Ovary (tissue), 9 donors: ENCODE results near the gene SPINT2. TPM values are rescaled to one million over a fixed set of nuclear protein-coding genes. Genes with fewer than 3 reads are reported as not detected.

Experiments used
- DNase-seq, 5 donors: peaks; one replicate each; pipeline ENCODE4 v3.0.0-alpha.2; 2019 to 2020
- H3K27ac ChIP-seq, 2 donors: fragments of 200-600 bp; one replicate each; pipeline versions ENCODE4 v1.5.1 to v1.8.0; 2019 to 2022
- H3K27me3 ChIP-seq: fragments of 200-600 bp; one replicate; pipeline ENCODE4 v1.8.0; 2022
- H3K36me3 ChIP-seq: fragments of 200-600 bp; sonication (generic); one replicate; pipeline ENCODE4 v1.5.1; 2019
- H3K4me1 ChIP-seq: one replicate; pipeline ENCODE4 v1.8.1; 2013; ENCODE audit warnings: mild to moderate bottlenecking, moderate library complexity; ENCODE audit not compliant: insufficient read depth
- H3K4me3 ChIP-seq: fragments of 200-600 bp; sonication (generic); one replicate; pipeline ENCODE4 v1.5.1; 2017
- H3K9me3 ChIP-seq, 2 donors: fragments of 200-600 bp in 1 of 2; sonication (generic) in 1 of 2; one replicate each; pipeline versions ENCODE4 v1.5.1 to v1.8.1; 2013 to 2019; ENCODE audit warnings: mild to moderate bottlenecking in 1 of 2, moderate library complexity in 1 of 2
- CTCF ChIP-seq, 3 donors: fragments of 450-650 bp in 2 of 3; fragments of 200-600 bp in 1 of 3; IDR thresholded peaks; one replicate each; pipeline versions ENCODE4 v1.5.1 to v1.8.0; 2016 to 2022; ENCODE audit warnings: antibody characterized with exemption in 3 of 3, mild to moderate bottlenecking in 1 of 3
- EP300 ChIP-seq: sonication (generic); formaldehyde crosslinking; IDR thresholded peaks from one replicate; pipeline ENCODE4 v1.6.1; 2017; ENCODE audit warnings: antibody characterized with exemption
- POLR2A ChIP-seq: fragments of 450-650 bp; IDR thresholded peaks from one replicate; pipeline ENCODE4 v1.6.1; 2017; ENCODE audit warnings: antibody characterized with exemption, mild to moderate bottlenecking, moderate library complexity
- WGBS, 3 donors: extraction: QIAGEN DNeasy Blood & Tissue Kit in 1 of 3; methylation state at CpG; one replicate each; pipeline versions ENCODE4 v1.1.5 to v1.1.7; 2013 to 2017; 5-methylcytosine and 5-hydroxymethylcytosine counted together
- intact Hi-C, 4 donors: fragments of 100-400 bp; cut with DNase I; formaldehyde crosslinking; loops; one replicate each; pipeline versions ENCODE4 v1.11.0 to v1.15.1; 2022 to 2023
- polyA plus RNA-seq, 2 donors: library from polyadenylated mRNA; stranded (reverse); fragments of 200-250 nt in 1 of 2; fragments of 350-450 nt in 1 of 2; fragmentation: Illumina TruSeq in 1 of 2; extraction: RNeasy Lipid Tissue Mini Kit (QIAGEN cat#74804) in 1 of 2; gene quantifications; one replicate each; pipeline ENCODE4 v1.2.3, GENCODE V29; 2013 to 2014
- total RNA-seq, 7 donors: library from RNA; depleted of rRNA in 2 of 7; stranded (reverse); fragments of >200 nt in 2 of 7; fragmentation: NEBNext Ultra II Directional in 3 of 7; extraction: Animal tissue kit (Norgen Biotek cat#: 25700) in 3 of 7; gene quantifications; one replicate each; pipeline versions ENCODE4 v1.1.0 to v1.2.4, GENCODE V29; 2016 to 2023
- donor health status: DM: no; HTN: no; CAD: no; lungs with moderate emphysema.
- donor health status: DM: no; HTN: no; CAD: no.
- donor health status: Bipolar disorder and iron deficiency.
- donor health status: DM: yes; HTN: yes; CAD: no.
- donor health status: DM: no; HTN: no; CAD: no.
- donor health status: DM: yes; HTN: yes; CAD: no.

The SPINT2 gene
- total and polyA plus RNA-seq, 9 donors: 71.5 to 556 (median 117) TPM

GRCh38 chr19:38219221-38219620 lies 45.2 kb upstream of the SPINT2 start:
- Histone ChIP-seq H3K4me3 (no peak overlapping the region), H3K36me3 (no peaks in the 10 kb centered on the region), H3K27me3 (no peaks in the 10 kb centered on the region), H3K27ac (no peak overlapping the region), H3K4me1 (no peaks in the 10 kb centered on the region), H3K9me3 (no peaks in the 10 kb centered on the region)
- intact Hi-C loops: loop anchor here in 1 of 4 donors (10.0 kb wide), 1 partner anchor 304 kb away; no protein-coding TSS in a partner anchor
- no peak for TF ChIP-seq CTCF (IDR thresholded peaks at IDR 0.05)
- TF ChIP-seq EP300: no peak
- no peak for TF ChIP-seq POLR2A
- 90 to 96% (median 93%) methylated on average over 10 of the region's 10 CpGs for WGBS, 3 donors
- no peak for DNase-seq

GRCh38 chr19:38221421-38221820 lies 43.0 kb upstream of the SPINT2 start:
- Histone ChIP-seq H3K9me3 (no peaks in the 10 kb centered on the region), H3K4me3 (no peak overlapping the region), H3K27me3 (no peaks in the 10 kb centered on the region), H3K36me3 (no peaks in the 10 kb centered on the region), H3K4me1 (no peaks in the 10 kb centered on the region), H3K27ac (no peak overlapping the region)
- intact Hi-C loops: loop anchor here in 2 of 4 donors (10.0 kb wide), 2 partner anchors 77 to 317 kb away; partner anchors contain the start of genes SIPA1L3 (in 2 of the 2) and WDR87 (in 2 of the 2)
- TF ChIP-seq EP300 (no peak), POLR2A (no peak), CTCF (IDR thresholded peaks at IDR 0.05) (no peak)
- DNase-seq: no peak
- 94 to 97% (median 95%) methylated on average over 6 of the region's 6 CpGs for WGBS, 3 donors

- intact Hi-C loops: loop anchor here in 2 of 4 donors (10.0 kb wide), 2 partner anchors 77 to 317 kb away; partner anchors contain the start of genes SIPA1L3 (in 2 of the 2) and WDR87 (in 2 of the 2)
- no peak overlapping the region for H3K27ac ChIP-seq
- H3K27me3 ChIP-seq: no peaks in the 10 kb centered on the region
- DNase-seq: no peak
- WGBS, 3 donors: 73 to 77% (median 73%) methylated on average over 62 to 64 of the region's 64 CpGs
- H3K4me3 ChIP-seq: no peak overlapping the region
- H3K9me3 ChIP-seq: no peaks in the 10 kb centered on the region
- no peaks in the 10 kb centered on the region for H3K36me3 ChIP-seq
- H3K4me1 ChIP-seq: no peaks in the 10 kb centered on the region
- TF ChIP-seq POLR2A (no peak), EP300 (no peak), CTCF (IDR thresholded peaks at IDR 0.05) (no peak)
Observed at GRCh38 chr19:38221919-38222830, 42.2 kb upstream of the SPINT2 start.

- WGBS, 3 donors: 86 to 89% (median 86%) methylated on average over 3 of the region's 3 CpGs
- TF ChIP-seq CTCF (IDR thresholded peaks at IDR 0.05) (no peak), POLR2A (no peak), EP300 (no peak)
- no peaks in the 10 kb centered on the region for H3K4me1 ChIP-seq
- no peaks in the 10 kb centered on the region for H3K36me3 ChIP-seq
- no peaks in the 10 kb centered on the region for H3K27me3 ChIP-seq
- no peak overlapping the region for H3K27ac ChIP-seq
- no peaks in the 10 kb centered on the region for H3K9me3 ChIP-seq
- no peak overlapping the region for H3K4me3 ChIP-seq
- DNase-seq: no peak
- intact Hi-C loops: loop anchor here in 2 of 4 donors (10.0 kb wide), 2 partner anchors 78 to 318 kb away; partner anchors contain the start of genes SIPA1L3 (in 2 of the 2) and WDR87 (in 2 of the 2)
Observed at GRCh38 chr19:38223119-38223523, 41.3 kb upstream of the SPINT2 start.
